Ammon's horn (tissue), 1 donor: ENCODE data around the gene RSPO1.
"Not testable (repeated sequence)": the region's sequence is repeated elsewhere in the genome, so short reads cannot be mapped to it uniquely, and the experiment has no call there.

Source experiments
- DNase-seq: peaks from one replicate; pipeline ENCODE4 v3.0.0-alpha.2; 2016; ENCODE audit warnings: low spot score

Gene RSPO1

DNA sequence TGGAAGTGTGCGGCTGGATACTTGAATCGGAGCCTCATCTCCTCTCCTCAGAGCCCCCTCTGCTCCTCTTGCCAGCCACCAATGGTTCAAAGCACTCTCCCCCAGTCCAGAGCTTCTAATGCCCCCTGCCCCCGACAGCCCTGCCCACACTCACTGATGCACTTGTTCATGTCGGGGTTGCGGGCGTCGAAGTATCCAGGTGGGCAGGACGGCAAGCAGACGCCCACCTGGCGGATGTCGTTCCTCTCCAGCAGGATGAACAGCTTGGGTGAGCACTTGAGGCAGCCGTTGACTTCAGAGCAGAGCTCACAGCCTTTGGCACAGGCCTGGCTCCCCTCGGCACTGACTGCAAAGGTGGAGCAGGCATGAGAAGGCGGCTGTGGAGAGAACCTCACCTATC is 18.4 kb downstream of the RSPO1 start:
- no peak for DNase-seq

DNA sequence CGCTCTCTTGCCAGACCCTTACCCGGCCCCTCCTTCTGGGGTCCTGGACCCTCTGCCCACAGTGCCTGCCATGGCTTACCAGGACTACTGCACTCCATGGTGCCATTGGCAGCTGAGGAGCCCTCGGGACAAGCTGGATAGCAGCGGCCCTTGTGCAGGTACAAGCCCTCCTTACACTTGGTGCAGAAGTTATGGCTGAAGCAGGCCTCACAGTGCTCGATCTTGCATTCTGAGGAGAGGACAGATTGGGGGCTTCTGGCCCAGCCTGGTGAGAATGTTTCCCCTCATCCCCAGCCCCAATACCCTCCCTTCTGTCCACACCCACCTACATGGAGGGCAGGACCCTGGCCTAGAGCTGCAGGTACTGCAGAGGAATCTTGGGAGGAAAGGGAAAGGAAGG is 20.6 kb downstream of the RSPO1 start:
- DNase-seq = no peak

DNA sequence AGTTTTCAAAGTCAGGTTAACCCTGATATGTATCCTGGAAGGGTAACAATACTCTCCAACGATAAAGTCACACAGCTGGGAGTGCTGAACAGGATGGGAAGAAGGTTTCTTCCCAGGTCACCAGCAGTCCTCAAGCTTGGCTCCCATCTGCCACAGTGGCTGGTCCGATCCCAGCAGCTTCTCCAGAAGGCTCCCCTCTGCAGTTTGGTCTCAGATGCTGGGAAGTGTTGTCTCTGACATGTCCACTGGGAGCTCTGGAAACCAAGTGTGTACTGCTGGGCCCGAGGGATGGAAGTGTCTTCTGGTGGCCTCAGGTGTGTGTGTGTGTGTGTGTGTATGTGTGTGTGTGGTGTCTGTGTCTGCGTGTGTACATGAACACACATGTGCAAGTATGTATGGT is 22.5 kb downstream of the RSPO1 start:
- DNase-seq = no peak

DNA sequence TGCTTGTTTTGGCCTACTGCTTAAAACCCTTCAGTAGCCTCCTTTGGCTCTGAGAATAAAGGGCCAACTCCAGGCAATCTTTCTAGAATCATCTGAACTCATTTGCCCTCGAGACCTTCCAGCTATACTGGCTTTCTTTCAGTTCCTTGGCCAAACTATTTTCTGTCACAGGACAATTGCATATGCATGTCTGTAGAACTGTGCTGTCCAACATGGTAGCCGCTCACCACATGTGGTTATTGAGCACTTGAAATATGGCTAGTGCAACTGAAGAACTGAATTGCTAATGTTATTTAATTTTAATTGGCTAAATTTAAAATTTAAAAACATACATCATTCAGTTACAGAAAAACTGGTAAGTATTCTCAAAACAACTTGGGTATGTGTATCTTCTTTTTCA is 24.7 kb downstream of the RSPO1 start:
- DNase-seq = no peak

DNA sequence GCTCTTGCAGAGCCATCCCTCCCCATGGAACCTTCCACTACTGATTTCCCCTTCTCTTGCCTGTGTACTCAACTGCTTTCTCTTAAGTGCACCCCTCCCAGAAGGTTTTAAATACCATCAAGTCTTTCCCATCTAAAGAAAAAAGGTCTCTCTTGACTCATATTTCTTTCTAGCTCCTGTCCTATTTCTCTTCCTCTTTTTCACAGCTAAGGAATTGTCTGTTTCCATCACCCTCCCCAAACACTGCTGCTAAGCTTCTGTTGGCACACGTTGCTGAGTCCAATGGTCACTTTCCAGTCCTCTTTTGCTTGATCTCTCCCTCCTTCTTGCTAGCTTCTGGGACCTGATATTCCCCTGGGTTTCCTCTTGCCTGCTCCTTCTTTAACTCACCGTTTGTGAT is 25.7 kb downstream of the RSPO1 start:
- no peak for DNase-seq

DNA sequence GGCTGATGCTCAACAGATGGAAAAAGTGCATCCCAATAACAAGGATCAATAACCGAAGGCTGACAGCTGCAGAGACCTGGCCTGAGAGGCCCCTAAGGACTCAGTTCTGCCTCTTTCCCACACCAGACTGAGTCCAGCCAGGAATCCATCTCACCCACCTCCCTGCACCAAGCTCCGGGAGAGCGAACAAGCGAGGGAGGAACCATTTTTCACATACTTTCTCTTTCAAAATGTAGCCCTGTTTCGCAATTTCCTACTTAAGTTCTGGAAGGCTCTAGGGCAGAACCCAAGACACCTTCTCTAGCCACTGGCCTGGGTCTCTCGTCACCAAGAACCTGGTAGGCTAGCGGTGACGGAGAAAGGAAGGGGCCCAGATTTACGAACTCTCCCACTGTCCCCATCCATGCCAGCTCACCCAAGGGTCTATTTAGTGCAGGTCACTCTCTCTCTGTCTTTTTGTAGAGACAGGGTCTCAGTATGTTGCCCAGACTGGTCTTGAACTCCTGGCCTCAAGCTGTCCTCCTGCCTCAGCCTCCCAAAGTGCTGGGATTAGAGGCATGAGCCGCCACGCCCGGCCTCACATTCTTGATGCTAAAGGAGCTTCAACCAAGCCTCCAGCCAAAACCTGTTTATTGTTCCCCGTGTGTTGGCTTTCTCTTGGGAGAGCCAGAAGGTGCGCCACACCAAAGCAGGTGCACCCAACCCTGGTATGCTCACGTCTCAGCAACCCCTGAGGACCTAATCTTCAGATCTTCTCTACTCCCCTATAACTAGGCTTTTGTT is 28.0 kb downstream of the RSPO1 start:
- no peak for DNase-seq

DNA sequence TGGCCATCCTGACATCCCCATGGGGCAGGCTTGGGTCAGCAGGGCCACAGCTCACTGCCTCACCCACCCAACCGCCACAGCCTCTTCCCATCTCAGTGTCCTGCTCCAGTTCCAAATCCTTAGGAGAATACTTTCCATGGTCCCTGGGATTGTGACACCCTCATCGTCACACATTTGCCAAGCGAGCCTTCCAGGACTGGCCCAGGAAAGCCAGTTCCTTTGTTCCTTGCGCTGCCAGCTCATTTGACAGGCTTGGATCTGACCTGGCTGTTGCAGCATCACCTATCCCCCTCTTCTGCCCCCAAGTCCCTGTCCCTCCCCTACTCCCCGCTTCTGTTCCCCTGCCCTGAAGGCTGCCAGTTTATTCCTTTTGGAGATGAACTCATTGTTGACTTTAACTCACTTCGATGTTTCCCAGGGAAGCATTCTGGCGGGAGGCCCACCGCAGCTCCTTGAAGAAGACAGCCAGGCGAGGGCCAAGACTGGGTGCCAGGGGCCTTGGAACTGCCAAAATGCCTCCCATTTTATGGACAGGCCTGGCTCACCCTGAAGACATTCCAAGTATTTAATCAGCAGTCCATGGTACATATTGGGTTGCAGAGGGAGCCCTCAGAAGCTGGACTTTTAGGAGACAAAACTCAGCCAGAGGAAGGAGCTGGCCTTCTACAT is 28.8 kb downstream of the RSPO1 start:
- no peak for DNase-seq

DNA sequence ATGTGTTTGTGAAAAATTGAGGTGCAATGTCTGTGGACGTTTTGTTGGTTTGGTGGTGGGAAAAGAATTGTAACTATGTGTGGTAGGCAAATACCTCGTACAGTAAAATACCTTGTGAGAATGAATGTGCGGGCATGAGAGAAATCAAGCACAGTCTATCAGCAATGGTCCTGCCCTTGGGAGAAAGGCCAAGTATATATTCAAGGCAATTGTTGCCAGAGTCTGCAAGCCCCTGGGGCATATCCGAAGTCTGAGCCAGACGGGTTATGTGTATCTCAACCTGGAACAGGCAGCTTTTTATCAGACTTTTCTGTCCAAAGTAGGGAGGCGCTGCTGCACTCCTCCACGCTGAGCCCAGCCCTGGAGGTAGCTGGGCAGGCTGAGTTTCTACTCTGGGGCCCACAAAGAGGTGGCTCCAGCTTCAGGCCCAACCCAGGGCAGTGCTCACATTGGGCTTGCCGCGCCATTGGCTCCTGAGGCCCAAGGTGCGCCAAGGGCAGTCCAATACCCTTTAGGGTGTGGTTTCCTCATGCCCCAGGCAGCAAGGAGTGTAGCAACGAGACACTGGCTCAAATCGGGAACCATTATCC is 29.5 kb downstream of the RSPO1 start:
- no peak for DNase-seq

DNA sequence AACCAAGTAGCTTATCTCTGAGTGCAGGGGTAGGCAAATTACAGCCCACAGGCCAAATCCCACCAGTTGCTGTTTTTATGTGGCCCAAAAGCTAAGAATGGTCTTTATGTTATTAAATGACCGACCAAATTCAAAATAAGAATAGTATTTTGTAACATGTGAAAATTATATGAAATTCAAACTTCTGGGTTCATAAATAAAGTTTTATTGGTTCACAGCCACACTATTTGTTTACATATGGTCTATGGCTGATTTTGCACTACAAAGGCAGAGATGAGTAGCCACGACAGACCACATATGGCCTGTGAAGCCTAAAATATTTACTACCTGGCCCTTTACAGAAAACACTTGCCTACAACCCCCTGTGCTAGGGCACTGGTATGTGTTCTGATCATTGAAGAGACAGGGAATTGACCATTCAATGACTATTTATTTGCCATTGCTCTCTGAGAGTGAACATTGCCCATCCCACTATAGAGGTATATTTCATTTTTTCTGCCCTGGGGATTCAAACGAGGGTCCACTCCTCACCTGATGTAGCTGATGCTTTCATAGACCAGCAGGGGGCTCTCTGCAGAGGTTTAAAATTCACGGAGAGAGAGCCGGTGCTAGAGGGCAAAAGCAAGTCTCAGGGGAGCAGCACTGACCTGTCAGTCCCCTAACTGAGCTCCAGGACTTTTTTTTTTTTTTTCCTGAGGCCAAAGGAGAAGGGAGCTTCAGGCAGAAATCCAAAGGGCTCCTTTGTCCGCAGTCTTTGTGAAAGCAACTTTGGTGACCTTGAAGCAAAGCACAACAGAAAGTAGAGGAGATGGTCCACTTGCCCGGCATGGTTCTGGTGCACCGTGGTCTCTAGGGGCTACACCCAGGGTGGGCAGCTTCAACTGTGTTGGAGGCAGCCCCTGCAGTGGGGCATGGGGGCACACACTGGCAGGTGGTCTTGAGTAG is 31.7 kb downstream of the RSPO1 start:
- DNase-seq = peak; percentile 16

DNA sequence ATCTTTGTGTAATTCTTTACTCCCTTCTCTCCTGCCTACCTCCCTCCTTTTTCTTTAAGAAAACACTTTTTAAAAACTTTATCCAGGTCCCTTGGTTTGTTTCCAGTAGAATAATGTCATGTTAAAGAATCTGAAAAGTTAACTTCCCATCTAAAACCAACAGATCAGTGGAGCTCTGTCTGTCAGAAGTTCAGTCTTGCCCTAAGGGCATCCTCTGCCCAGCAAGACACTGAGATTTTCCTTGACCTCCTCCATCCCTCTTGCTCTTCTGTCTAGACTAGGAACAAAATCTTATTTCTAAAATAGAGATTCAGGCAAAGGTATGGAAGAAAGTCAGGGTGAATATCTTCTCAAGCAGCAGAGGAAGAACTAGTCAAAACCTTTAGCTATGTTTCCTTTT is 33.3 kb downstream of the RSPO1 start:
- DNase-seq = no peak

DNA sequence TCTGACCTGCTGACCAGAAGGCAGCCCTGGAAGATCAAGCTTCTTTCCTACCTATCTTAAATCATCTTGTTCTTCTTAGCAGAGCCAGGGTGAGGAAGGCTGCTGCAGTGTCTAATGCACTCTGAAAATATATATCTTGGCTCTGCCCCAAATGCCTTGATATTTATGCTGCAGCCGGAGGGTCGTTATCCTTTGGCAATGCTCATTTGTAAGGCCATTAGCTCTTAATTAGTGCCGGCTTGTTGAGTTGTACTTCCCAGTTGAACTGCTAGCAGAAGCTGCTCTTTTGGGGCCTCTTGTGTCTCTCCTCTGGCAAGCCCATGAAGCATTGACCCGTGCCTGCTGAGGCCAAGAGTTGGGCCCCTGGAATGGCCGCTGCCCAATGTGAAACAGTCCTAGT is 34.8 kb downstream of the RSPO1 start:
- DNase-seq = no peak

DNA sequence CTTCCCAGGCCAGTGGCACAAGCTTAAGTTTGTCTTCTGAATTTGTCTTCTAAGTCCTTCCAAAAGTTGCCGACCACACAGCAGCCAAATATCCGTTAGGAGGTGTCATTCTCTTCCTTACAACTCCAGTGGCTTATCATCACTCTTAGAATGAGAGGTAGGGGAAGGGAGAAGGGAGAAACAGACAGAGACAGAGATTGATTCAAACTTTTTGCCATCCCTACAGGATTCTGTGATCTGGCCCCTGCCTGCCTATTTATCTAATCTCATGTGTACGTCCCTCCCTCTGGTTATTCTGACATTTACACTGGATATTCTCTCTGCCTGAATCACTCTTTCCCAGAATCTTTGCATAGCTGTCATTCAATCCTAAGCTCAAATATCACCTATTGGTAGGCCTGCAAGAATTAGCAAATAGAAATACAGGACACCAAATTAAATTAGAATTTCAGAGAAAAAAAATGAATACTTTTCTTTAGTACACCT is 38.5 kb downstream of the RSPO1 start:
- DNase-seq = no peak

DNA sequence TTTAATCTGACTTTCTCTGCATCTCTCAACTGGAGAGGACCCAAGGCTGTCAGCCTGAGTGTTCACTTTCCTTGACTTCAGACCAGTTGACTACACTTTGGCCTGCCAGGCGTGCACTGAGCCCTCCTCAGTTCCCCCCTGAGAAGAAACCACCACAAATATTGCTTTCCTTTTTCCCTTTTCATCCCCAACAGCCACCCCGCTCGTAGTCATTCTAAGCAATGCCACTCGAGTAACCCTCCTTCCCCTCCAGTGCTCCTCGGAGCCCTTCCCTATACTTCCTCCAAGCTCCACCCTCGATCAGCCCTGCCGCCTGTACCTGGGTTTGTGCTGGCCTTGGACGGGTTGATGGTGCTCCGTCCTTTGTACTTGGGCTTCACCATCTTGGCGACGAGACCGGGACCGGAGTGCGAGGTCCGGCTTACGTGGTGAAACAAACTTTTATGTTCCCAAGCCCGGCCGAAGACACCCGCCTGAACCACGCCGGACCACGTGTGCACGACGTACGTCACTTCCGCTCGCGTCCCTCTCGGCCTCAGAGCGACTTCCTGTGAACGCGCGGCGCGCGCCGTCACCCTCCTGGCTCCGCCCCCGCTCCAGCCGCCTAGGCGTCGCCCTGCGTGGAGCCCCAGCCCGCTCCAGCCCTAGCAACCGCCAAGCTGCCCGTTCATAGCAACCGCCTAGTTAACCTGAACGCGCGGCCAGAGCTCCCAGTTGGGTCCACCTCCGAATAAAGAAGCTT is 39.1 kb downstream of the RSPO1 start, which contains the start of gene GNL2:
GNL2 (minus strand) TSS at position 498 of the 742 bp plus-strand sequence; CDS start at position 383, 115 bp downstream.
- peak; percentile 99 for DNase-seq

DNA sequence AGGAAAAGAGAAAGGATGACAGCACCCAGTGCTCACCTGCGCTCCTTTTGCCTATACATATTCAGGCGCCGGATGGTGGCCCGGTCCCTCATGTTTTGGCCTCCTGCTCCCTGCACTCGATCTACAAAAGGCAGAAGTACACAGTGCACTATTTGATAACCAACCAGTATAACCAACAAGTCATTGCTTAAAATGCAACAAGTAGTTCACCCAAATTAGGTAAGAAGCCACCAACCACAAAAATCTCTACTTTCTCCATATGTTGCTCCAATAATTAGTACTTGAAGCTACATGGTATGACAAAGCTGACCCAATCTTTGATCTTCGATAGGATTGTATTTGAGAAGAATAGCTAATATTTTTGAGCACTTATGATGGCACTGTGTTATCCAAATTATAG is 41.0 kb downstream of the RSPO1 start:
- DNase-seq = no peak

DNA sequence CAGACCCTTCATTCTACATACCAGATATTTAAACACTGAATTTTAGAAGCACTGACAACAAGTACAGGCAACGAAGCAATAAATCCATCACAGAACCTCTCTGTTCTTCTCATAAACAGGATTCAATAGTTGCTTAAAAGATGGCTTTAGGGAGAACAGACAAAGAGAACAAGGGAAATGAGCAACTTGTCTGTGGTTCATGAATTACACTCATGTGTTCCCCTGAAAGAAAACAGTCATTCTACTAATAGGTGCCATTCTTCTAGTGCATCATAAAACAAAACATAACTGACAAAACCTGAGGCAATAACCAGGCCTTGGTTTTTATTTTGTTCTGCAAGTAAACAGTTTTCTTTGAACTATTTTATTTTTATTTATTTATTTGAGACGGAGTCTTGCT is 45.8 kb downstream of the RSPO1 start:
- no peak for DNase-seq

DNA sequence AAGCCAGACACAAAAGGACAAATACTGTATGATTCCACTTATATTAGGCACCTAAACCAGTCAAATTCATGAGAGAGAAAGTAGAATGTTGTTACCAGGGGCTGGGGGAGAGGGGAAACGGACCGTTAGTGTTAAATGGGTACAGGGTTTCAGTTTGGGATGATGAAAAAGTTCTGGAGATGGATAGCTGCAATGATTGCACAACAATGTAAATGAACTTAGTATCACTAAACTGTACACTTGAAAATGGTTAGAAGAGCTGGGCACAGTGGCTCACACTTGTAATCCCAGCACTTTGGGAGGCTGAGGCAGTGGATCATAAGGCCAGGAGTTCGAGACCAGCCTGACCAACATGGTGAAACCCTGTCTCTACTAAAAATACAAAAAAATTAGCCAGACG is 50.1 kb downstream of the RSPO1 start:
- not testable (repeated sequence) for DNase-seq

DNA sequence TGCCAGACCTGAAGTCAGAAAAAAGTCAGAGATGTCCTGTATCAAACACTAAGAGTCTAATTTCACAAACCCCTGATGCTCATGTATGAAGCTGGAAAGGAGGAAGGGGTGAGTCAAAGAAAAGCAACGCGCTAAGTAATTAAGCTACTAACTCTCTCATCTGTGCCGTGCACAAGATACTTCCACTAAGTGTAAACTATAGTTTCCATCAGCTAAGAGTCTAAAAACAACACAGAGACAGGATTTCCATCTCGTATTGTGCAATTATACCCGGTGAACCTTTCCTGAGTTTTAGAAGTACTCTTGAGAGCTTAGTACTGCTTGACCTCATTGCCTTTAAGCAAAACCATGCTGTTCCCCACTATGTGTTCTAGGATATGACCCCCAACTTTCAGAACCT is 59.0 kb downstream of the RSPO1 start:
- no peak for DNase-seq

DNA sequence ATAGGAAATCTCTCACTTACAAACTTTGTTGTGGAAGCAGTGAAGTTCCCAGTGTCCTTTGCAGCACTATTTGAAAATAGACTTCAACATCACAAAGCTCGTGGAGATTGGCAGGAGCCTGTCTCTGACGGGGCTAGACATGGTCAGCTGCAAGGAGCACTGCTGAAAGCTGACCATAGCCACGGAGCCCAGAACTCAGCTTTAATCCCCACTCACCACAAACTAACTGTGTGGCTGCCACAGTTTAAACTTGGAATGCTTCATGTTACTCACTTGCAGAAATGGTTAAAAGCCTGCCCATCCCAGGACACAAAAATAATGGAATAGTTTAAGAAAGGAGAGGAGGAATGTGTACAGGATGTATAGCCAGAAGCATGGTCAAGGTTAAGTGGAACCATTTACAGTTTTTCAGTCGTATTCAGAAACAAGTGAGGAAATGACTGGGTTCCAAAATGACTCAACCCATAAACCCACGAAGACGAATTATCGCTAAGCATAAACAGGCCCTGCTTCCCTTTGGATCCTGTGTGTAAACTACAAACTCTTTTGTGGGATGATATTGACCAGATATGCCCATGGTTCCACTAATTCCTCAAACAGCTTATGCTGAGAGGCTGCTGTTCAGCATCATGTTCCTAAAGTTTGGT is 59.7 kb downstream of the RSPO1 start:
- DNase-seq = no peak

DNA sequence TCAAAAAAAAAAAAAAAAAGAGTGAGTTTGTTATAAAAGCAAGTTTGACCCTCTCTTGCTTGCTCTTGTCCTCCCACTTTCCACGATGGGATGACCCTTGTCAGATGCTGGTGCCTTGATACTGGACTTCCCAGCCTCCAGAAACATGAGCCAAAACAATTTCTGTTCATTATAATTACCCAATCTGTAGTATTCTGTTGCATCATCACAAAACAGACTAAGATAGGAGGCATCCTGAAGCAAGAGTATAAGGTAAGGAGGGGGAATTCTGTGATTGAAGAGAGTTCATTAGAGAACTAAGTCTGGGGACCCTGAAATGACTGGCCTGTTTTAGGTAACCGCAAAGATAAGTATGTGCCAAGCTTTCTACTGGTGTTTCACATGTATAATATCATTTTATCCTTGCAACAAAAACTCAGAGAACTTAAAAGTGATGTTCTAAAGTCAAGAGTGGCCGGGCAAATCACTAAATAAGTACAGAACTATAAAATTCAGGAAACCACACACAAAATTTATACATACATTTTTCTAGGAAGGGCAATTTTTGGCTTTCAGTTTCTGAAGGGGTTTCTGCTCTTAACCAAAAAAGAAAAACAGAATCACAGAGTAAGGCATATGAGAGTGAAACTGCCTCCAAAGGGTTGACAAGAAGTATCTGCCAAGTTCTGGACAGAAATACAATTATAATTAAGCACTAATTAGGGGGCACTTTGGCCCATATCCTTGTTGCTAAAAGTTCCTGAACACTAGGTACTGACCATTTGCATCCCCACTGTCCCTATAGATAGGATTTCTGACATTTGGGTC is 64.0 kb downstream of the RSPO1 start:
- DNase-seq = no peak

DNA sequence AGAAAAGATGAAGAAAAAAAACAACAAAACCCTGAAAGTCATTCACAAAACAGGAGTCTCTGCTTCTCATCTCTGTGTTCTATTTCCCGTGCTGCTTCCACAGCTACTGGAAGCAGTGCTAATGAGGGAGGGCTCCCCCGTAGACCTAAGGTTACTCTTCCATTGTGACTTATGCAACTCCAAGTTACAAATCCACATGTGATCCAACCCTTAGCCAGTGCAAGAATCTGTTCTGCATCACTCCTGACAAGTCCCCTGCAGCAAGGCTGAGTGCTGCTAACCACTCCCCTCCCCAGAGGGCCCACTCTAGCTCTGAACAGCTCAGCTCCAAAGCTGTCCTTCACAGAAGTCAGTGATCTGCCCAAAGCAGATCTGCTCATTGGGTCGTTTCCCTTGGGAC is 67.7 kb downstream of the RSPO1 start:
- DNase-seq = no peak
